ENCODE data around the gene OSBP2. TPM values are rescaled to one million over a fixed set of nuclear protein-coding genes. Genes with fewer than 3 reads are reported as not detected.
A peak's percentile ranks its signal among the peaks of the same experiment; 100 is the strongest.

OSBP2 gene
- total and polyA plus RNA-seq, 2 of the 13 experiments (the other 11 are each of a cell fraction or from before 2014, with no cell fraction given): 5.0 to 7.7 TPM

DNA sequence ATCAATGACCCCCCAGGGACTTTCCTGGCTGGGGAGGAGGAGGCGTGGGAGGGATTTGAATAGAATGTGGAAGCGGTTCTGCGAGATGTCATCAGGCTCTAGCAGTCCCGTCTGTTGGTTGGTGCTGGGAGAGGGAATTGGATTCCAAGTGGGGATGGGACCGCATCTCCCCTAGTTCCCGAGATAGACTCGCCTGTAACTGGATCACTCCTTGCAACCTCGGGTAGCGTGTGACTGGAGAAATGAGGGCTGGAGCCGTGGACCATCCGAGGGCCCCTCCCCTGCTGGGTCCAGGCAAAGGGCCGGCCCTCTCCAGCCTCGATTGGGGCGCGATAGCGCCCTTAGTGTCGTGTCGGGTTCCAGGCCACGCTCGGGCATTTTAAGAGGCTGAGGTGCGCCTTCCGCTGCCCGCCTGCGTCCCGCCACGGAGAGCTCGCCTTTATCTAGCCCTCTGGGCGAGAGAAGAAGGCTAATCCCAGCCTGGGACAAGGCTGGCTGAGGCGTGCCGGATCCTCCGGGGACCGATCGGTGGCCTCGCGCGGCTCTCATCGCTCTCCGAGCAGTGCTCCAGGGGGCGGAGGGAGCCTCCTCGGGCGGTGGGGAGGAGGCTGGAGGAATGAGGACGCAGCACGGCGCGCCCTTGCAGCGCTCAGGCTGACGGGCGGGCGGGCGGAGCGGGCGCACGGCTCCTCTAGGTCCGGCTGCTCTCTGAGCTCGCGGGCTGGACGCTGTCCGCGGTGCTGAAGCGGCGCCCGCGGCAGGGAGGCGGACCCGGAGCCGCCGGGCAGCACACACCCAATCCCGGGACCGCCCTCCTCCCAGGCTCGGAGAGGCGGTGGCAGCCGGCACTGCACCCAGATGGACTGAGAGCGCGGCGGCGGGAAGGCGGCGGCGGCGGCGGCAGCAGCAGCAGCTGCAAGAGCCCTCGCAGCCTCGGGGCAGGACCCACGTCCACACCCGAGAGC lies 107.8 kb downstream of the OSBP2 start (continued):
- TF ChIP-seq AKNA (CRISPR knock-in tag; IDR thresholded peaks at IDR 0.05; ENCODE audit: borderline replicate concordance) (peak; percentile 84), SRY (CRISPR knock-in tag; IDR thresholded peaks at IDR 0.05) (peak; percentile 100), SAFB2 (CRISPR knock-in tag; IDR thresholded peaks at IDR 0.05; ENCODE audit: borderline replicate concordance, low read depth) (peak; percentile 99), ZNF644 (CRISPR knock-in tag; IDR thresholded peaks at IDR 0.05; ENCODE audit: low read depth) (peak; percentile 71), ZNF24 (IDR thresholded peaks at IDR 0.05) (no peak), HDAC1 (CRISPR knock-in tag; IDR thresholded peaks at IDR 0.05) (peak; percentile 96), IRF1 (CRISPR knock-in tag; IDR thresholded peaks at IDR 0.05; ENCODE audit: low read depth) (no peak; the same call in 1 of the 2 replicates), KDM2A (CRISPR knock-in tag; IDR thresholded peaks at IDR 0.05; ENCODE audit: borderline replicate concordance, low read depth) (peak; percentile 96), RXRA (CRISPR knock-in tag; IDR thresholded peaks at IDR 0.05) (peak; percentile 68; the same call in 1 of the 2 replicates), SCMH1 (CRISPR knock-in tag; IDR thresholded peaks at IDR 0.05; ENCODE audit: borderline replicate concordance) (no peak), SMC3 (IDR thresholded peaks at IDR 0.05; ENCODE audit: low read length) (no peak), ZBTB21 (CRISPR knock-in tag; IDR thresholded peaks at IDR 0.05) (peak; percentile 41; the same call in 1 of the 2 replicates), AGO2 (optimal IDR thresholded peaks at IDR 0.05; ENCODE audit: low read depth, low read length) (no peak)
- TF ChIP-seq, protein P1, sequence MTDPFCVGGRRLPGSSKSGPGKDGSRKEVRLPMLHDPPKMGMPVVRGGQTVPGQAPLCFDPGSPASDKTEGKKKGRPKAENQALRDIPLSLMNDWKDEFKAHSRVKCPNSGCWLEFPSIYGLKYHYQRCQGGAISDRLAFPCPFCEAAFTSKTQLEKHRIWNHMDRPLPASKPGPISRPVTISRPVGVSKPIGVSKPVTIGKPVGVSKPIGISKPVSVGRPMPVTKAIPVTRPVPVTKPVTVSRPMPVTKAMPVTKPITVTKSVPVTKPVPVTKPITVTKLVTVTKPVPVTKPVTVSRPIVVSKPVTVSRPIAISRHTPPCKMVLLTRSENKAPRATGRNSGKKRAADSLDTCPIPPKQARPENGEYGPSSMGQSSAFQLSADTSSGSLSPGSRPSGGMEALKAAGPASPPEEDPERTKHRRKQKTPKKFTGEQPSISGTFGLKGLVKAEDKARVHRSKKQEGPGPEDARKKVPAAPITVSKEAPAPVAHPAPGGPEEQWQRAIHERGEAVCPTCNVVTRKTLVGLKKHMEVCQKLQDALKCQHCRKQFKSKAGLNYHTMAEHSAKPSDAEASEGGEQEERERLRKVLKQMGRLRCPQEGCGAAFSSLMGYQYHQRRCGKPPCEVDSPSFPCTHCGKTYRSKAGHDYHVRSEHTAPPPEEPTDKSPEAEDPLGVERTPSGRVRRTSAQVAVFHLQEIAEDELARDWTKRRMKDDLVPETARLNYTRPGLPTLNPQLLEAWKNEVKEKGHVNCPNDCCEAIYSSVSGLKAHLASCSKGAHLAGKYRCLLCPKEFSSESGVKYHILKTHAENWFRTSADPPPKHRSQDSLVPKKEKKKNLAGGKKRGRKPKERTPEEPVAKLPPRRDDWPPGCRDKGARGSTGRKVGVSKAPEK (CRISPR knock-in tag; IDR thresholded peaks at IDR 0.05; ENCODE audit: borderline replicate concordance): no peak
